GM12878 (cell line): Measurements from ENCODE around the gene NT5M. TPM values are rescaled to one million over a fixed set of nuclear protein-coding genes. Genes with fewer than 3 reads are reported as not detected.

Source experiments
- ATAC-seq: fragments of 200-7000 bp; cut with Tn5 transposase; 3 replicates; pipeline ENCODE4 v1.9.1; 2020; ENCODE audit warnings: mild to moderate bottlenecking, moderate library complexity
- BruUV-seq: library from RNA; stranded (reverse); fragments of 400-500 nt; replicated peaks from 2 replicates; lab custom pipeline; 2021; lab: Mats Ljungman, UMichigan
- CTCF ChIA-PET: fragments of 300-600 bp; sonication (Branson Sonifier 250); formaldehyde crosslinking; extraction: SDS; loops from one replicate; lab custom pipeline; 2021; ENCODE audit warnings: inconsistent platforms; lab: Yijun Ruan, JAX
- POLR2A ChIA-PET: fragments of 350-600 bp; formaldehyde crosslinking; extraction: SDS; loops from one replicate; lab custom pipeline; 2021; ENCODE audit warnings: inconsistent platforms; lab: Charles Lee
- RAD21 ChIA-PET: fragments of 300-600 bp; sonication (Branson Sonifier 250); formaldehyde crosslinking; loops from one replicate; lab custom pipeline; 2023; ENCODE audit warnings: antibody characterized with exemption; ENCODE audit not compliant: unreplicated experiment; lab: Charles Lee
- SMC1A ChIA-PET: fragments of 300-600 bp; sonication (Branson Sonifier 250); formaldehyde crosslinking; loops from one replicate; lab custom pipeline; 2023; ENCODE audit not compliant: unreplicated experiment, uncharacterized antibody; lab: Charles Lee
- DNase-seq: peaks from one replicate; pipeline ENCODE4 v3.0.0-alpha.2; 2011; ENCODE audit warnings: low read depth, low spot score
- FAIRE-seq: peaks from 3 replicates; lab custom pipeline; 2011; peaks lifted over from hg19 to GRCh38; lab: Jason Lieb, UNC
- H2AFZ ChIP-seq: 2 replicates; pipeline ENCODE4 v1.6.0; 2011; ENCODE audit warnings: low read depth, low read length, control low read depth; ENCODE audit not compliant: control insufficient read depth
- H3K27ac ChIP-seq: 2 replicates; pipeline ENCODE4 v1.5.1; 2011; ENCODE audit warnings: control low read depth; ENCODE audit not compliant: control insufficient read depth, insufficient read depth
- H3K27me3 ChIP-seq, 2 experiments: replicated peaks in 1 of 2; 2 replicates each; pipeline versions ENCODE4 v1.6.0 to v1.6.1; 2011; ENCODE audit warnings: low read length in 1 of 2; ENCODE audit not compliant: control insufficient read depth in 2 of 2, insufficient read depth in 2 of 2
- H3K36me3 ChIP-seq, 2 experiments: 2 replicates each; pipeline ENCODE4 v1.5.1; 2011; ENCODE audit warnings: low read length in 1 of 2; ENCODE audit not compliant: control insufficient read depth in 2 of 2, insufficient read depth in 2 of 2
- H3K4me1 ChIP-seq: 2 replicates; pipeline ENCODE4 v1.6.1; 2011; ENCODE audit warnings: mild to moderate bottlenecking, low read length, moderate library complexity, mixed read lengths; ENCODE audit not compliant: control insufficient read depth, insufficient read depth
- H3K4me2 ChIP-seq: 2 replicates; pipeline ENCODE4 v1.6.0; 2011; ENCODE audit warnings: control low read depth; ENCODE audit not compliant: control insufficient read depth, insufficient read depth
- H3K4me3 ChIP-seq: fragments of 200-600 bp; sonication (generic); 2 replicates; pipeline ENCODE4 v1.5.1; 2016
- H3K79me2 ChIP-seq: 2 replicates; pipeline ENCODE4 v1.6.0; 2011; ENCODE audit warnings: low read length; ENCODE audit not compliant: control insufficient read depth, insufficient read depth
- H3K9ac ChIP-seq: 2 replicates; pipeline ENCODE4 v1.8.0; 2011; ENCODE audit warnings: low read length, control low read depth, mixed read lengths; ENCODE audit not compliant: control insufficient read depth, insufficient read depth
- H3K9me3 ChIP-seq: replicated peaks from 3 replicates; pipeline ENCODE4 v1.5.1; 2011; ENCODE audit warnings: mild to moderate bottlenecking, low read length; ENCODE audit not compliant: control insufficient read depth, insufficient read depth
- H4K20me1 ChIP-seq: 2 replicates; pipeline ENCODE4 v1.6.0; 2011; ENCODE audit not compliant: control insufficient read depth, insufficient read depth
- BMI1 ChIP-seq: fragments of 450-650 bp; IDR thresholded peaks from 2 replicates; pipeline ENCODE4 v1.6.1; 2016; ENCODE audit warnings: mild to moderate bottlenecking, moderate library complexity, borderline replicate concordance
- CBX5 ChIP-seq: sonication (generic); IDR thresholded peaks from 2 replicates; pipeline ENCODE4 v1.6.1; 2016; ENCODE audit warnings: low read depth, moderate library complexity, mild to moderate bottlenecking, inconsistent platforms
- CHD4 ChIP-seq: fragments of 200-600 bp; sonication (generic); IDR thresholded peaks from 2 replicates; pipeline ENCODE4 v1.6.1; 2016; ENCODE audit warnings: mild to moderate bottlenecking
- EP300 ChIP-seq, 2 experiments: fragments of 150-350 bp in 1 of 2; IDR thresholded peaks; 2 replicates each; pipeline ENCODE4 v1.6.1; 2011 to 2012; ENCODE audit warnings: low read depth in 2 of 2, low read length in 2 of 2, borderline replicate concordance in 1 of 2, improper control_type of control experiment in 1 of 2, inconsistent platforms in 1 of 2; ENCODE audit not compliant: control insufficient read depth in 1 of 2
- IKZF1 ChIP-seq: fragments of 450-650 bp; conservative IDR thresholded peaks from 2 replicates; pipeline ENCODE4 v1.6.1; 2017; ENCODE audit warnings: antibody characterized with exemption, mild to moderate bottlenecking
- MYB ChIP-seq: fragments of 150-350 bp; IDR thresholded peaks from 2 replicates; pipeline ENCODE4 v1.6.1; 2014; ENCODE audit warnings: mild to moderate bottlenecking, low read depth, low read length, borderline replicate concordance
- RUNX3 ChIP-seq: IDR thresholded peaks from 2 replicates; pipeline ENCODE4 v1.6.1; 2012; ENCODE audit warnings: low read length, inconsistent platforms
- SMAD5 ChIP-seq: IDR thresholded peaks from 2 replicates; pipeline ENCODE4 v1.6.1; 2016; ENCODE audit warnings: antibody characterized with exemption, low read depth
- SUPT20H ChIP-seq: IDR thresholded peaks from 2 replicates; pipeline ENCODE4 v1.6.1; 2011; ENCODE audit warnings: low read depth, mild to moderate bottlenecking, low read length, moderate library complexity, borderline replicate concordance; ENCODE audit not compliant: control insufficient read depth
- YY1 ChIP-seq: IDR thresholded peaks from 2 replicates; pipeline ENCODE4 v1.6.1; 2011; ENCODE audit warnings: low read depth, mild to moderate bottlenecking, low read length
- ZSCAN29 ChIP-seq: fragments of 450-650 bp; IDR thresholded peaks from 2 replicates; pipeline ENCODE4 v1.6.1; 2017; ENCODE audit warnings: mild to moderate bottlenecking, moderate library complexity
- WGBS: methylation state at CpG from one replicate; pipeline ENCODE4 v1.1.6; 2016; ENCODE audit warnings: low lambda C conversion rate; ENCODE audit not compliant: insufficient replicate concordance, insufficient coverage; ENCODE audit errors: missing lambda C conversion rate; 5-methylcytosine and 5-hydroxymethylcytosine counted together
- in situ Hi-C: fragments of 300-500 bp; cut with MboI; formaldehyde crosslinking; loops from 9 replicates; pipeline ENCODE4 v1.14.3; 2018; ENCODE audit warnings: mixed read lengths
- intact Hi-C: fragments of 100-400 bp; cut with micrococcal nuclease; formaldehyde crosslinking; loops from one replicate; pipeline ENCODE4 v1.14.2; 2022; ENCODE audit not compliant: unreplicated experiment
- polyA plus RNA-seq, 11 experiments: library from polyadenylated mRNA; depleted of rRNA in 4 of 11; unstranded in 6 of 11; stranded (reverse) in 5 of 11; fragments of >200 nt; fragmentation: Nextera tagmentation in 4 of 11; fragmentation: Illumina TruSeq in 1 of 11; extraction: Ambion mirVana in 4 of 11; extraction: Trizol in 1 of 11; gene quantifications; 1 replicate in 1 of 11; 2 replicates in 10 of 11; pipeline versions ENCODE4 v1.2.1 to v1.2.3, GENCODE V29; 2011 to 2016; ENCODE audit warnings: inconsistent platforms in 2 of 11, missing spikeins in 2 of 11, low read depth in 1 of 11
- total RNA-seq, 4 experiments: library from RNA; depleted of rRNA in 3 of 4; stranded (reverse); fragments of >200 nt in 3 of 4; fragmentation: Illumina TruSeq in 1 of 4; extraction: Trizol in 1 of 4; gene quantifications; 2 replicates each; pipeline versions ENCODE4 v1.2.1 to v1.2.3, GENCODE V29; 2013 to 2021
- TF ChIP-seq, protein P1 (sequence below): fragments of 450-650 bp; formaldehyde crosslinking; IDR thresholded peaks from 2 replicates; pipeline ENCODE4 v1.4.0; 2020; ENCODE audit warnings: mild to moderate bottlenecking, moderate library complexity

The NT5M gene
- total and polyA plus RNA-seq, 10 of the 15 experiments (the other 5 are each of a cell fraction or from before 2014, with no cell fraction given), result 0.18 to 14.1 (median 2.9) TPM

DNA sequence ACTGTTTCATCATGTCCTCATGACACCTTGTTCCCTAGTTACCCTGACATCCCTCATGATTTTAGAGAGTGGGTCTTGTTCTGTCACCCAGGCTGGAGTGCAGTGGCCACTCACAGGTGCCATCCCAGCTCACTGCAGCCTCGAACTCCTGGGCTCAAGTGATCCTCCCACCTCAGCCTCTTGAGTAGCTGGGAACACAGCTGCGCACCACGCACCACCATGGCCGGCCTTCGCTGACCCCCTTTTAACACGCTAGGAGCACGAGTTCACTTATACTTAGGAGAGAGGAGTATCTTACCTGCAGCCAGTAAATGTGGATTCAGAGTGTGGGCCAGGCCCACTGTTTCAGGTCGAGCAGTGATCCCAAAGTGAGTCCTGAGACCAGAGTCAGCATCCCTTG is 21.4 kb downstream of the NT5M start:
- no peak overlapping the region for H2AFZ ChIP-seq
- no peaks in the 10 kb centered on the region for H3K27me3 ChIP-seq
- POLR2A ChIA-PET, result no interaction called here
- H3K9ac ChIP-seq, result no peak overlapping the region
- H4K20me1 ChIP-seq, result no peaks in the 10 kb centered on the region
- no peaks in the 10 kb centered on the region for H3K79me2 ChIP-seq
- intact Hi-C loops, result no loop called here
- no peaks in the 10 kb centered on the region for H3K36me3 ChIP-seq
- ATAC-seq, result no peak
- DNase-seq, result no peak
- no peak for TF ChIP-seq BMI1
- TF ChIP-seq CHD4, result no peak
- no peak for TF ChIP-seq SUPT20H
- TF ChIP-seq, all 136 proteins: peak for 0
- CTCF ChIA-PET, result no interaction called here
- in situ Hi-C loops, result no loop called here
- BruUV-seq, result no TSS peak
- SMC1A ChIA-PET, result no interaction called here
- no peak for FAIRE-seq
- WGBS, result 63% methylated on average over 8 of the region's 8 CpGs
- no peaks in the 10 kb centered on the region for H3K9me3 ChIP-seq
- H3K27ac ChIP-seq, result no peak overlapping the region
- RAD21 ChIA-PET, result interaction anchor here (1.0 kb wide), 1 partner anchor 183 kb away, joined by 3 read pairs; no protein-coding TSS in a partner anchor
- H3K4me3 ChIP-seq, result no peak overlapping the region
- no peak overlapping the region for H3K4me2 ChIP-seq
- H3K4me1 ChIP-seq, result no peaks in the 10 kb centered on the region

DNA sequence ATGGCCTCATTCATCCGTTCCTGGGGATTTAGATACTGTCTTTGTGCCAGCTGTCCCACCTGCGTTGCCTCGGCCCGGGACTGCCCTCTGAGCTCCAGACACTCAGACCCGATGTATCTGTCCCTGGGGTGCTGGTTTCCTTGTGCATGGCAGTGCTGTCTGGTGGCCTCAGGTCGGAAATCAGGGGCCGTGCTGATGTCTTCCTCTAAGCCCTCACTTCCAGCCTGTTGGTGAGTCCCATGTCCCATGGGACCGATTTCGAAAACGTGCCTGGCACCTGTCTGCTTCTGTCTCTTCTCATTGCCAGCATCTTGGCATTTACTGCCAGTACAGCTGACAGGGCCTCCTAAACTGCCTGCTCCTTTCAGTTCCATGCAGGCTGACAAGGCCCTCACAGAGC is 22.1 kb downstream of the NT5M start:
- no peak overlapping the region for H2AFZ ChIP-seq
- H3K9me3 ChIP-seq, result no peaks in the 10 kb centered on the region
- ChIA-PET CTCF (no interaction called here), POLR2A (no interaction called here), SMC1A (no interaction called here), RAD21 (interaction anchor here (1.0 kb wide), 1 partner anchor 183 kb away, joined by 3 read pairs; no protein-coding TSS in a partner anchor)
- H3K4me2 ChIP-seq, result no peak overlapping the region
- H3K36me3 ChIP-seq, result no peaks in the 10 kb centered on the region
- TF ChIP-seq EP300 (IDR thresholded peaks at IDR 0.05; ENCODE audit: borderline replicate concordance in 1 of 2, control insufficient read depth in 1 of 2, low read depth in 2 of 2, low read length in 2 of 2), result no peak
- no peak for TF ChIP-seq CBX5
- no peak for TF ChIP-seq IKZF1
- TF ChIP-seq SUPT20H, result no peak
- TF ChIP-seq SMAD5, result no peak
- TF ChIP-seq RUNX3, result no peak
- TF ChIP-seq, protein P1, sequence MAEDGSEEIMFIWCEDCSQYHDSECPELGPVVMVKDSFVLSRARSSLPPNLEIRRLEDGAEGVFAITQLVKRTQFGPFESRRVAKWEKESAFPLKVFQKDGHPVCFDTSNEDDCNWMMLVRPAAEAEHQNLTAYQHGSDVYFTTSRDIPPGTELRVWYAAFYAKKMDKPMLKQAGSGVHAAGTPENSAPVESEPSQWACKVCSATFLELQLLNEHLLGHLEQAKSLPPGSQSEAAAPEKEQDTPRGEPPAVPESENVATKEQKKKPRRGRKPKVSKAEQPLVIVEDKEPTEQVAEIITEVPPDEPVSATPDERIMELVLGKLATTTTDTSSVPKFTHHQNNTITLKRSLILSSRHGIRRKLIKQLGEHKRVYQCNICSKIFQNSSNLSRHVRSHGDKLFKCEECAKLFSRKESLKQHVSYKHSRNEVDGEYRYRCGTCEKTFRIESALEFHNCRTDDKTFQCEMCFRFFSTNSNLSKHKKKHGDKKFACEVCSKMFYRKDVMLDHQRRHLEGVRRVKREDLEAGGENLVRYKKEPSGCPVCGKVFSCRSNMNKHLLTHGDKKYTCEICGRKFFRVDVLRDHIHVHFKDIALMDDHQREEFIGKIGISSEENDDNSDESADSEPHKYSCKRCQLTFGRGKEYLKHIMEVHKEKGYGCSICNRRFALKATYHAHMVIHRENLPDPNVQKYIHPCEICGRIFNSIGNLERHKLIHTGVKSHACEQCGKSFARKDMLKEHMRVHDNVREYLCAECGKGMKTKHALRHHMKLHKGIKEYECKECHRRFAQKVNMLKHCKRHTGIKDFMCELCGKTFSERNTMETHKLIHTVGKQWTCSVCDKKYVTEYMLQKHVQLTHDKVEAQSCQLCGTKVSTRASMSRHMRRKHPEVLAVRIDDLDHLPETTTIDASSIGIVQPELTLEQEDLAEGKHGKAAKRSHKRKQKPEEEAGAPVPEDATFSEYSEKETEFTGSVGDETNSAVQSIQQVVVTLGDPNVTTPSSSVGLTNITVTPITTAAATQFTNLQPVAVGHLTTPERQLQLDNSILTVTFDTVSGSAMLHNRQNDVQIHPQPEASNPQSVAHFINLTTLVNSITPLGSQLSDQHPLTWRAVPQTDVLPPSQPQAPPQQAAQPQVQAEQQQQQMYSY, result no peak
- no peak for TF ChIP-seq MYB
- TF ChIP-seq YY1, result no peak
- TF ChIP-seq ZSCAN29, result no peak
- H3K4me3 ChIP-seq, result no peak overlapping the region
- no peaks in the 10 kb centered on the region for H3K4me1 ChIP-seq
- no TSS peak for BruUV-seq
- H3K27me3 ChIP-seq, result no peaks in the 10 kb centered on the region
- ATAC-seq (no peak), DNase-seq (no peak), FAIRE-seq (no peak)
- H3K9ac ChIP-seq, result no peak overlapping the region
- in situ Hi-C loops, result no loop called here
- 66% methylated on average over 10 of the region's 10 CpGs for WGBS
- no peaks in the 10 kb centered on the region for H4K20me1 ChIP-seq
- no peak overlapping the region for H3K27ac ChIP-seq
- intact Hi-C loops, result no loop called here
- H3K79me2 ChIP-seq, result no peaks in the 10 kb centered on the region
